ENCODE measurements around the gene INPP5A. TPM values are rescaled to one million over a fixed set of nuclear protein-coding genes. Genes with fewer than 3 reads are reported as not detected.

Gene INPP5A
- total RNA-seq, 6 experiments from 2014 or later = 58.9 to 64.6 (median 63.8) TPM

- TF ChIP-seq CTCF (IDR thresholded peaks at IDR 0.05) = no peak
- Mint-ChIP-seq H3K4me1 (ENCODE audit: low read depth) (no peaks in the 10 kb centered on the region), H3K9me3 (peaks cover 4% of the 10 kb centered on the region; the same call in 1 of the 2 replicates), H3K36me3 (ENCODE audit: low read depth) (no peaks in the 10 kb centered on the region), H3K27ac (no peak overlapping the region), H3K27me3 (ENCODE audit: insufficient read depth) (peaks cover 12% of the 10 kb centered on the region; the same call in 1 of the 2 replicates), H3K4me3 (no peak overlapping the region)
- no peak for DNase-seq
These were observed 264.5 kb downstream of the INPP5A start for GRCh38 chr10:132802048-132802447.

GRCh38 chr10:132802694-132803320 is 265.2 kb downstream of the INPP5A start:
- Mint-ChIP-seq H3K36me3 (ENCODE audit: low read depth) (no peaks in the 10 kb centered on the region), H3K27ac (no peak overlapping the region), H3K4me3 (no peak overlapping the region), H3K27me3 (ENCODE audit: insufficient read depth) (peaks cover 12% of the 10 kb centered on the region; the same call in 1 of the 2 replicates), H3K4me1 (ENCODE audit: low read depth) (no peaks in the 10 kb centered on the region), H3K9me3 (peaks cover 4% of the 10 kb centered on the region; the same call in 1 of the 2 replicates)
- no peak for TF ChIP-seq CTCF (IDR thresholded peaks at IDR 0.05)
- DNase-seq = no peak

GRCh38 chr10:132803416-132804210 is 266.0 kb downstream of the INPP5A start:
- TF ChIP-seq CTCF (IDR thresholded peaks at IDR 0.05) = no peak
- Mint-ChIP-seq H3K4me1 (ENCODE audit: low read depth) (no peaks in the 10 kb centered on the region), H3K27ac (no peak overlapping the region), H3K4me3 (no peak overlapping the region), H3K36me3 (ENCODE audit: low read depth) (no peaks in the 10 kb centered on the region), H3K9me3 (peaks cover 4% of the 10 kb centered on the region; the same call in 1 of the 2 replicates), H3K27me3 (ENCODE audit: insufficient read depth) (peaks cover 16% of the 10 kb centered on the region; the same call in 1 of the 2 replicates)
- no peak for DNase-seq

GRCh38 chr10:132804287-132804686 is 266.7 kb downstream of the INPP5A start:
- no peak for TF ChIP-seq CTCF (IDR thresholded peaks at IDR 0.05)
- no peak for DNase-seq
- H3K27me3 Mint-ChIP-seq (ENCODE audit: insufficient read depth) = peaks cover 17% of the 10 kb centered on the region; the same call in 1 of the 2 replicates
- no peak overlapping the region for H3K27ac Mint-ChIP-seq
- H3K4me1 Mint-ChIP-seq (ENCODE audit: low read depth) = no peaks in the 10 kb centered on the region
- no peaks in the 10 kb centered on the region for H3K36me3 Mint-ChIP-seq (ENCODE audit: low read depth)
- H3K9me3 Mint-ChIP-seq = peaks cover 4% of the 10 kb centered on the region; the same call in 1 of the 2 replicates
- no peak overlapping the region for H3K4me3 Mint-ChIP-seq

- TF ChIP-seq CTCF (IDR thresholded peaks at IDR 0.05) = no peak
- DNase-seq = no peak
- Mint-ChIP-seq H3K4me3 (no peak overlapping the region), H3K27ac (no peak overlapping the region), H3K9me3 (peaks cover 4% of the 10 kb centered on the region; the same call in 1 of the 2 replicates), H3K27me3 (ENCODE audit: insufficient read depth) (peaks cover 20% of the 10 kb centered on the region), H3K4me1 (ENCODE audit: low read depth) (no peaks in the 10 kb centered on the region), H3K36me3 (ENCODE audit: low read depth) (no peaks in the 10 kb centered on the region)
These were observed 267.3 kb downstream of the INPP5A start for GRCh38 chr10:132804785-132805426.
